Neutrophil (primary cell): Measurements from ENCODE around the gene MYO1D.

Experiments
- H3K27ac ChIP-seq: fragments of 200-600 bp; sonication (generic); 2 replicates; pipeline ENCODE4 v1.5.1; 2016; ENCODE audit warnings: mild to moderate bottlenecking, moderate library complexity
- H3K27me3 ChIP-seq: fragments of 200-600 bp; sonication (generic); 2 replicates; pipeline ENCODE4 v1.6.0; 2016; ENCODE audit warnings: mild to moderate bottlenecking
- H3K36me3 ChIP-seq: fragments of 200-600 bp; sonication (generic); 2 replicates; pipeline ENCODE4 v1.5.1; 2017
- H3K4me1 ChIP-seq, 2 experiments: fragments of 200-600 bp in 1 of 2; sonication (generic) in 1 of 2; 1 replicate in 1 of 2; 2 replicates in 1 of 2; pipeline versions ENCODE4 v1.5.1 to v1.6.1; 2013 to 2016; ENCODE audit warnings: low read depth in 1 of 2, low read length in 1 of 2, mild to moderate bottlenecking in 1 of 2, moderate library complexity in 1 of 2; ENCODE audit not compliant: control insufficient read depth in 1 of 2, insufficient read depth in 1 of 2
- H3K4me3 ChIP-seq, 2 experiments: fragments of 200-600 bp in 1 of 2; sonication (generic) in 1 of 2; 1 replicate in 1 of 2; 2 replicates in 1 of 2; pipeline ENCODE4 v1.5.1; 2013 to 2016; ENCODE audit warnings: low read depth in 1 of 2, low read length in 1 of 2, mild to moderate bottlenecking in 1 of 2, moderate library complexity in 1 of 2
- H3K9me3 ChIP-seq: fragments of 200-600 bp; sonication (generic); 2 replicates; pipeline ENCODE4 v1.5.1; 2016
- CTCF ChIP-seq: fragments of 200-600 bp; sonication (generic); IDR thresholded peaks from 2 replicates; pipeline ENCODE4 v1.5.1; 2016; ENCODE audit warnings: antibody characterized with exemption

Gene MYO1D

GRCh38 chr17:32444301-32445073 lies 432.4 kb downstream of the MYO1D start, which contains the start of gene PSMD11:
Gene PSMD11, plus strand, starts transcription at chr17:32444510. Its CDS starts 14 bp downstream, at chr17:32444524.
- Histone ChIP-seq H3K27ac (peak within 1 kb of the TSS; percentile 67), H3K4me1 (peaks cover 15 to 20% of the 10 kb centered on the region in 2 experiments)
- peak; percentile 56 for TF ChIP-seq CTCF

GRCh38 chr17:32443827-32444300 lies 433.1 kb downstream of the MYO1D start:
- peaks cover 19% of the 10 kb centered on the region for H3K36me3 ChIP-seq
- TF ChIP-seq CTCF: no peak
- H3K4me3 ChIP-seq: peak overlapping the region; percentile 85 to 94
- peaks cover 29% of the 10 kb centered on the region for H3K27me3 ChIP-seq
- H3K27ac ChIP-seq: peak overlapping the region; percentile 67
- no peaks in the 10 kb centered on the region for H3K9me3 ChIP-seq
- peaks cover 15 to 20% of the 10 kb centered on the region in 2 experiments for H3K4me1 ChIP-seq

More at GRCh38 chr17:32444301-32445073, 432.4 kb downstream of the MYO1D start, which contains the start of gene PSMD11:
- Histone ChIP-seq H3K36me3 (peaks cover 25% of the 10 kb centered on the region), H3K27me3 (peaks cover 29% of the 10 kb centered on the region), H3K9me3 (no peaks in the 10 kb centered on the region), H3K4me3 (peak within 1 kb of the TSS; percentile 85 to 94)
